Retinal pigment epithelial cell (primary cell): Measurements from ENCODE around the gene MAP1A.
"Not testable (repeated sequence)": the region's sequence is repeated elsewhere in the genome, so short reads cannot be mapped to it uniquely, and the experiment has no call there.

ENCODE experiments used
- DNase-seq: peaks from one replicate; pipeline ENCODE4 v3.0.0-alpha.2; 2010; ENCODE audit warnings: low read depth
- H3K4me3 ChIP-seq: 2 replicates; pipeline ENCODE4 v1.5.1; 2011; ENCODE audit warnings: mild to moderate bottlenecking, low read length, control low read depth, moderate library complexity
- TF ChIP-seq, protein P1 (sequence below): conservative IDR thresholded peaks from 2 replicates; pipeline ENCODE4 v1.5.1; 2011; ENCODE audit warnings: low read depth, low read length, control low read depth, inconsistent platforms

MAP1A gene

DNA sequence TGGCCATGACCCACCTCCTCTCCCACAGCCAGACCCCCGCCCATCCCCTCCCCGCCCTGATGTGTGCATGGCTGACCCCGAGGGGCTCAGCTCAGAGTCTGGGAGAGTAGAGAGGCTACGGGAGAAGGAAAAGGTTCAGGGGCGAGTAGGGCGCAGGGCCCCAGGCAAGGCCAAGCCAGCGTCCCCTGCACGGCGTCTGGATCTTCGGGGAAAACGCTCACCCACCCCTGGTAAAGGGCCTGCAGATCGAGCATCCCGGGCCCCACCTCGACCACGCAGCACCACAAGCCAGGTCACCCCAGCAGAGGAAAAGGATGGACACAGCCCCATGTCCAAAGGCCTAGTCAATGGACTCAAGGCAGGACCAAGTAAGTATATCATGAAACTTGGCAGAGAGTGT, 11.7 kb downstream of the MAP1A start:
- DNase-seq, result no peak
- H3K4me3 ChIP-seq, result no peak overlapping the region
- TF ChIP-seq, protein P1, sequence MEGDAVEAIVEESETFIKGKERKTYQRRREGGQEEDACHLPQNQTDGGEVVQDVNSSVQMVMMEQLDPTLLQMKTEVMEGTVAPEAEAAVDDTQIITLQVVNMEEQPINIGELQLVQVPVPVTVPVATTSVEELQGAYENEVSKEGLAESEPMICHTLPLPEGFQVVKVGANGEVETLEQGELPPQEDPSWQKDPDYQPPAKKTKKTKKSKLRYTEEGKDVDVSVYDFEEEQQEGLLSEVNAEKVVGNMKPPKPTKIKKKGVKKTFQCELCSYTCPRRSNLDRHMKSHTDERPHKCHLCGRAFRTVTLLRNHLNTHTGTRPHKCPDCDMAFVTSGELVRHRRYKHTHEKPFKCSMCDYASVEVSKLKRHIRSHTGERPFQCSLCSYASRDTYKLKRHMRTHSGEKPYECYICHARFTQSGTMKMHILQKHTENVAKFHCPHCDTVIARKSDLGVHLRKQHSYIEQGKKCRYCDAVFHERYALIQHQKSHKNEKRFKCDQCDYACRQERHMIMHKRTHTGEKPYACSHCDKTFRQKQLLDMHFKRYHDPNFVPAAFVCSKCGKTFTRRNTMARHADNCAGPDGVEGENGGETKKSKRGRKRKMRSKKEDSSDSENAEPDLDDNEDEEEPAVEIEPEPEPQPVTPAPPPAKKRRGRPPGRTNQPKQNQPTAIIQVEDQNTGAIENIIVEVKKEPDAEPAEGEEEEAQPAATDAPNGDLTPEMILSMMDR, result no peak

DNA sequence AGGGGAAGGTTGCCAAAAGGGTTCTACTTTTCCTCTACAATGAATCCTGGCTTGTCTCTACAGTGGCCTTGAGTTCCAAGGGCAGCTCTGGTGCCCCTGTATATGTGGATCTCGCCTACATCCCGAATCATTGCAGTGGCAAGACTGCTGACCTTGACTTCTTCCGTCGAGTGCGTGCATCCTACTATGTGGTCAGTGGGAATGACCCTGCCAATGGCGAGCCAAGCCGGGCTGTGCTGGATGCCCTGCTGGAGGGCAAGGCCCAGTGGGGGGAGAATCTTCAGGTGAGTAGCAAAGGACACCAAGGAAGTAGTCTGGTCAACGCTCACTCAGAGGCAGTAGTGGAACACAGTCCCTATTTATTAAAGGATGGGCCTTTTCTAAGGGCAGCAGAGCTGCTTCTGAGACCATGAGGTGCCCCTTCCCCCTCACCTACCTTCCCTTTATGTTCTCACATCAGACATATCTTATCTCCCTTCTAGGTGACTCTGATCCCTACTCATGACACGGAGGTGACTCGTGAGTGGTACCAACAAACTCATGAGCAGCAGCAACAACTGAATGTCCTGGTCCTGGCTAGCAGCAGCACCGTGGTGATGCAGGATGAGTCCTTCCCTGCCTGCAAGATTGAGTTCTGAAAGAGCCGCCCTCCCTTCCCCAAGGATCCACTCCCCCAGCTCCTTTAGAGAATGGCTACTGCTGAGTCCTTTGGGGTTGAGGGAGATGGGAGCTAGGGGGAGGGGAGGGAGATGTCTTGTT, 12.4 kb downstream of the MAP1A start:
- TF ChIP-seq, protein P1, result no peak
- no peak overlapping the region for H3K4me3 ChIP-seq
- DNase-seq, result no peak

DNA sequence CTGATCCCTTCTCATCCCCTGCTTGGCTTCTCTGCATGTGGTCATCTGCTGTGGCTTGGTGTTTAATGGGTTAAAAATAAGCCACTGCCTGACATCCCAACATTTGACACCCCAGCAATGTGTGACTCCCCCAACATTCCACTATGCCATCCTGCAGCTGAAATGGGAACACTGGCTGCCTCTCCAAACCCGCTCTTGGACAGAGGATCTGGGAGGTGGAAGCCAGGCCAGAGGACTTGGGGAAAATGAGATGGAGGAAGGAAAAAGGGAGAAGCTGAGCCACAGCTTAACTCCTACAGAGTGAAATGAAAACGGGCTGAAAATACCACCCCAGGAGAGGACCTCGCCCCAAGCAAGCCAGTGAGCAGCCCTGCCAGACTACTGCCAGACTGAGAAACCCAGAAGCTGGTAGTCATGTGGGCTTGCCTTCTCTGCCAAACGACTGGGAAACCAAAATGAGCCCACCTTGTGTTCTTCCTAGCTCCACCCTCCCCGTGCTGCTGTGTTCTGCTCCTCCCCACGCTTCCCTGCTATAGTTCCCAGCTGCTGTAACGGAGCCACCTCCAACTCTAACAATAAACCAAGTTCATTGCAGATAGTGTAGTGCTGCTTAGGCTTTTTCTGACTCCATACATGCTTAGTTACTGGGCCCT, 13.7 kb downstream of the MAP1A start:
- DNase-seq, result no peak
- TF ChIP-seq, protein P1, result no peak
- H3K4me3 ChIP-seq, result no peak overlapping the region

DNA sequence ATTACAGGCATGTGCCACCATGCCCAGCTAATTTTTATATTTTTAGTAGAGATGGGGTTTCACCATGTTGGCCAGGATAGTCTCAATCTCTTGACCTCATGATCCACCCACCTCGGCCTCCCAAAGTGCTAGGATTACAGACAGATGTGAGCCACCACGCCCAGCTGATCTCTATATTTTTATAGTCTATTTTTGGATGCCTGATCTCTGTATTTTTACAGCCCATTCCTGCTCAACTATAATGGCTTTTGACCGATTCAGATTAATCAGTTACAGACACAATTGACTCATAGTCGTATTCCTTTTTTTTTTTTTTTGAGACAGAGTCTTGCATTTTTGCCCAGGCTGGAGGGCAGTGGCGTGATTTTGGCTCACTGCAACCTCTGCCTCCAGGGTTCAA, 15.4 kb downstream of the MAP1A start:
- DNase-seq, H3K4me3 ChIP-seq: not testable (repeated sequence)

DNA sequence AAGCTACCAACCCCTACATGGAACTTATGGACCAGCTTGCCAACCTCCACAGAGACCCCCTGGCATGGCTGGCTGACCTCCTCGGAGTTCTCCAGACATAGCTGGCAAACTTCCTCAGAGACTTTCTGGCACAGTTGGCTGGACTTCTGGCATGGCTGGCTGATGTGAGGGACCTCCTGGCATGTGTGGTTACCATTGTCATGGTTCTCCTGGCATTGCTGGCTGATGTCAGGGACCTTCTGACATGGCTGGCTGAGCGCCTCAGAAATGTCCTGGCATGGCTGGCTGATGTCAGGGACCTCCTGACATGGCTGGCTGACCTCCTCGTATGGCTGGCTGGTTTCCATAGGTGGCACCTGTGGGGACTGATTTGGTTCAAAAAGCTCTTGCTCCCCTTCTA, 17.5 kb downstream of the MAP1A start:
- DNase-seq, result no peak
- H3K4me3 ChIP-seq, result no peak overlapping the region
- TF ChIP-seq, protein P1, result no peak

DNA sequence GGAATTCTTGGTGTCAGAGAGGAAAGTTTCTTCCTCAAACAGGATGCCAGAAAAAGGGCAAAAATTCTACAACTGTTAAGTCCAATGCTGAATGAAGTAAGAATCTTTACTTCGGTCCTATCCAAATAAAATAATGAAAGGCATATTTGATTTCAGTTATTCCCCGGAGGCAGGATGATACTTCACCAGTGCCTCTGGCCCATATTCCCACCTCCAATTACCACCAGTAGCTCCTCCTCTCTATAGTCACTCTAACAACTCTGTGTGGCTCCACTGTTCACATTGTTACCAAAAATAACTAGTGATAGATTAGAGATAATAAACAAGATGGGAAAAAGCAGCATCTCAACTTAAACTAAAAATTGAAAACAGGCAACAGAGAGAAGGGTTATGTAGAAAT, 20.7 kb downstream of the MAP1A start:
- TF ChIP-seq, protein P1, result no peak
- no peak overlapping the region for H3K4me3 ChIP-seq
- no peak for DNase-seq

DNA sequence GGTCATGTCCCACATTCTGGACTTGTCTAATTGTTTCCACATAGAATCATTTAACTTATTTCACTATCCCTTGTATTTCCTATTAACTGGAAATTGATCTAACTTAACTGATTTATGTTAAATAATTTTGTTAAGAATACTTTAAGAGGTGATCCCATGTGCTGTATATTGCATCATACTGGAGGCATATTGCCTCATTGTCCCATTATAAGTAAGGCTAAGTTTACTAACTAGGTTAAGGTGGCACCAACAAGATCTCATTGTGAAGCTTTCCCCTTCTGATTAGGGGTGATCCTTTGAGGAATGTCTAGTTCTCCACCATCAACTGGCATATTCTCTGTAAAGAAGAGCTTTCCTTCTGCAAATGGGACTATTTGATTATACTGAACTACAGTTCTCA, 24.4 kb downstream of the MAP1A start:
- no peak for DNase-seq
- no peak overlapping the region for H3K4me3 ChIP-seq
- TF ChIP-seq, protein P1, result no peak
